OCI-M2 (cell line): ENCODE data around the gene TMEM129.
A peak's percentile ranks its signal among the peaks of the same experiment; 100 is the strongest.

Source experiments
- DNase-seq: peaks from one replicate; lab custom pipeline; 2025; ENCODE audit not compliant: unreplicated experiment; lab: John Stamatoyannopoulos, UW

TMEM129 gene

GRCh38 chr4:1758306-1759121 is 37.4 kb upstream of the TMEM129 start:
- no peak for DNase-seq

DNA sequence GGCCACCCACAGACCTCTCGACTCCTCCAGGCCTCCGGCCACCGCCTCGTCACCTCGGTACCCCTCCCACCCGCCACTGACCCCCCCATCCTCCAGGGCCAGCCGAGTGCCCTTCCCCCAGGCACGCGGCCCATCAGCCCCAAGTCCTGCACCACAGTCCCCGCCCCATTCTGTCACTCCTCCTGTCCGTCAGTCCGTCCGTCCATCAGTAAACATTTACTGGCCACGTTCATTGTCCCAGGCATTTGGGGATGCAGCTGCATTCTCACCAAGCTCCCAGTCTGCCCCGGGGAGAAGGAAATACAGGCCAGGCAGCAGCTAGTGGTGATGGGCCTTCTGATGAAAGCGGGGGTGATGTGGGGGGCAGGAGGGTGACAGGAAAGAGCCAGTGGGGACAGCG is 36.7 kb upstream of the TMEM129 start:
- DNase-seq = no peak

DNA sequence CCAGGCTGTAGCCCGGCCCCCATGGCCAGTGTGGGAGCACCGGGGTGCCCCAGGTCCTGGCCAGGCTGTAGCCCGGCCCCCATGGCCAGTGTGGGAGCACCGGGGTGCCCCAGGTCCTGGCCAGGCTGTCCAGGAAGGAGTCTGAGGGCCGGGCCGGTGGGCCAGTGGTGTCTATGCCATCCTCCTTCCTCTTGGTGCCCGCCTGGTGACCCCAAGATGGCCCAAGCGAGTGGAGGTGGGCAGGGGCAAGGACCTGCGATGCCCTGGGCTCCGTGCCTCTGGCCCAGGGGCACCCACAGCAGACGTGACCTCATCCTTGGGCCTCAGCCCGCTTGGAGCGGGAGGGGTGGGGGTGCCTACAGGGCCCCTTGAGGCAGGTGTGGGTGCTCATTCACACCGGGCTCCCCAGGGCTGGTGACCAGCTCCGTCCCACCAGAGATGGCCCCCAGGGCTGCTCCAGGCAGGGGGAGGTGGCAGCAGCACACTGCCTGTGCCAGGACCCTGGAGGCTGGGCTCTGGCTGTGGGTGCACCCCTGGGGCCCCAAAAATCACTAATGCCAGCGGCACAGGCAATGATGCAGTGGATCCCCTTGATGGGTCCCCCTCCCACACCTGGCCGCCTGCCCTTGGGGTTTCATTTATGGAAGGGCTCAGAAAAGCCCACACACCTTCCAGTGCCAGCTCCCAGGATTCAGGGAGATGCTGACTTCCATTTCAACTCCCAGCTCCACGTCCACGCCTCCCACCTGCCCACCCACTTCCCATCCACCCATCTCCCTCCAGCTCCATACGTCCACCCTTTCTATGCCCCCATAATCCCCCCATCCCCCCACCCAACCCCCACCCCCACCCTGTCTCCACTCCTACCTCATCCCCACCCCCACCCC is 36.0 kb upstream of the TMEM129 start:
- no peak for DNase-seq

GRCh38 chr4:1756079-1756478 is 35.0 kb upstream of the TMEM129 start:
- DNase-seq = no peak

GRCh38 chr4:1755297-1755696 is 34.2 kb upstream of the TMEM129 start:
- DNase-seq = no peak

- DNase-seq = no peak
These were observed 33.2 kb upstream of the TMEM129 start for GRCh38 chr4:1754336-1754735.

DNA sequence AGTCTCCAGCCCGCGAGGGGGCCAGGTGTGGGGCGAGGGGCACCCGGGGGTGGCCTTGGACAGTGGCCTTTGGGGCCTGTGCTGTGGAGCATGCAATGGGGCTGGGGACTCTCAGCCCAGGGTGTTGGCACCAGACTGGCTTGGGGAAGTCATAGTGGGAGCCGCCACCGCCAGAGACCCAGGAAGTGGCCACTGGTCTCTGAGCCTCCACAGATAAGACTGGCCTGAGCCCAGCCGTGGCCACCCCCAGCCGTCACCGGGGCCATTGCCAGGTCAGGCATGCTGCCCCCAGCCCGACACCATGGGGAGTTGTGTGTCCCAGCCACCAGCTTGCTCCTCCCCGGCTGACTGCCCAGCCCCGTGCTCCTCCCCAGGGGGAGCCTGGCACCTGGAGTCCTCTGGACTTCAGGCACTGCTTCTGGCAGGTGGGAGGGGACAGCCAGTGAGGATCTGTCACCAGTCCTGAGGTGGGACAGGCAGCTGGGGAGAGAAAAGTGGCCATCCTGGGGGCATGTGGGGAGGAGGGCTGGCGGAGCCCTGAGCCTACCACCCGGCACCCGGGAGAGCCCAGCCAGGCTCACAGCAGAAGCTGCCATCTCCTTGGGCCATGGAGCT is 32.7 kb upstream of the TMEM129 start:
- no peak for DNase-seq

DNA sequence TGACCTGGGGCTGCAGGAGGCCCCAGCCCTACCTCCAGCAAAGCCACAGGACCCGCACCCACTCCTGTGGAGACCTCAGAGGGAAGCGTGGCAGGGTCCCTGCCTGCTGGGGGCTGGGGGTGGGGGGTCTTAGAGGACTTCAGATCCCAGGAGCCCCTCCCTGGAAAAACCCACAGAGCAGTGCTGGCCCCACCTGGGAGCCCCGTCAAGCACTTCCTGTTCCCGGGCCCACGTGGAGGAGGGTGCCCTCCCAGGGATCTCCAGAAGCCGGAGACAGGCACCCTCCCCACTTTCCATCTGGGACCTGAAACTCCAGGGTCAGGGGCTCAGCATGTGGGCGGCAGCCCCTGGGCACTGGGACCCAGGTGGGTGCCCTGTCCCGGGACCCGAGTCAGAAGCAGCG is 32.2 kb upstream of the TMEM129 start:
- DNase-seq = no peak

DNA sequence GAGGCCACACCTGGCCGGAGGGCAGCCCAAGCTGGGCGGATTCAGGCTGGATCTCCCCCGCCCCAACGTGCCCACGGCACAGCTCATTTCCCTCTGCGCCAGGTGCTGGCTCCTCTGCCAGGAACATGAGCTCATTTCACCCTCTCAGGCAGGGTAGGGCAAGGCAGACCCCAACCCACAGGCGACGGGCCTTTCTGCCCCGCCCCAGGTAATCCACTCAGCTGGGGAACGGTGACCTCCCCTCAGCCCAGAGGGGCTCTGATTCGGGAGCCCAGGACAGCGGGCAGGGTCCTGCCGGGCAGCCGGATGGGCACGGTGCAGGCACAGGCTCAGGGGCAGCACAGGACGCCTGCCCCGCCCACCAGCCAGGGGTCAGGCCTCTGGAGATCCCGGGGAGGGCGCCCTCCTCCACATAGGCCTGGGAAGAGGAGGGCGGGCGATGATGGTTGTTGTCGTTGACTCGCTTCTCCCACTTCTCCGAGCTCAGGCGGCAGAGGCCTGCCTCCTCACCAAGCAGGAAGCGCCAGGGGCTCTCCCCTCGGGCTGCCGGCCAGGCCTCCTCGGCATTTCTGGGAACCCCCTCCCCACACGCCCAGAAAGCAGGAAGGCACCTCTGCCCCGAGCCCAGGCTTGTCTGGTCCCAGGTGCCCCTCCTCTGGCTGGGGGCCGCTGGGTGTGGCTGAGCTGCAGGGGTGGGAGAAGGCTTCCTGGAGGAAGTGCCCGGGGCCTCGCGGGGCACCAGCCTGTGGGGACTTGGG is 31.3 kb upstream of the TMEM129 start:
- DNase-seq = no peak

DNA sequence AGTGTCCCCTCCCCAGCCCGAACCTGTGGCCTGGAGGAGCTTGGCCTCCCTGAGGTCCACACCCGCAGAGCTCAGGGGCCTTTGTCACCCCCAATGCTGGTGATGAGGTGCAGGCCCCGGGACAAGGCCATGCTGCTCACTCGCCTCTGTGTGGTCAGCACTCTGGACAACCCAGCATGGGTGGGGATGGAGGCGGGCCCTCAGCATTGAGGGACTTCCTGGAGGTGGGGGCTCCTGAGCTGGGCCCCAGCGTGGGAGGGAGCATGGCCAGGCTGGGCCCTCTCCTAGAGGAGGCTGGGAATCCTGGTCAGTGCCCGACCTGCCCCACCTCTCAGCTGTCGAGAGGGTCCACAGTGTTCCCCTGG is 30.8 kb upstream of the TMEM129 start:
- no peak for DNase-seq

GRCh38 chr4:1751155-1751918 is 30.2 kb upstream of the TMEM129 start:
- DNase-seq = no peak

GRCh38 chr4:1750381-1751154 is 29.4 kb upstream of the TMEM129 start:
- DNase-seq = no peak

GRCh38 chr4:1749826-1750225 is 28.7 kb upstream of the TMEM129 start:
- no peak for DNase-seq

DNA sequence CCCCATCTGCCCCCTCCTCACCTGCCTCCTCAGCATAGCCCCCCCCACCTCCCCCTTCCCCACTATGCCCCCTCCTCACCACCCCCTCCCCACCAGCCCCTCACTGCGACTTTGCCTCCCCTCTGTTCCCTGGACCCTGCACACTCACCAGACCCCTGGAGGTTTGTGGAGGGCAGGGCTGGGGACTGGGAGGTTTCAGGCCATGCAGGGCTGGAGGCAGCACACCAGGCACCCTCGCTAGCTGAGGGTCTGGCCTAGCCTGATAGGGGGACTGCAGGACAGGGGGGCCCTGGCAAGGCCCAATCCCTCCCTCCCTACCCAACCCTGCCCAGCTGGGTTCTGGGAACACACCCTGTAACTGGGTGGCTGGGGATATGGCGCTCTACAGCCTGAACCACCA is 28.2 kb upstream of the TMEM129 start:
- DNase-seq = no peak

- no peak for DNase-seq
These were observed 27.4 kb upstream of the TMEM129 start for GRCh38 chr4:1748465-1748995.

DNA sequence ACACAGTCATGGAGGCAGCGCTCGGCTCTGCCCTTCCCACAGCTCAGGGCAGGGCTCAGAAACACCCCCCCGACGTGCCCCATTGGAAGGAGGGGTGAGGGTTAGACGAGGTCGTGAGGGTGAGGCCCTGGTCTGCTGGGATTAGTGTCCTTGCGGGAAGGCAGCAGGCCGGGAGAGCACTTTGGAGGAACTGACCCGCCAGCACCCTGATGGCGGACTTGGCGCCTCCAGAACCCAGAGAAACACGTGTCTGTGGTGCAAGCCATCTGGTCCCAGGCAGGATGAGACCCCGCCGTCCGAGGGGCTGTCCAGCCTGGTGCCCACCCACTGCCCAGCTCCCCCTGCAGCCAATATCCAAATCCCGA is 26.5 kb upstream of the TMEM129 start:
- no peak for DNase-seq

DNA sequence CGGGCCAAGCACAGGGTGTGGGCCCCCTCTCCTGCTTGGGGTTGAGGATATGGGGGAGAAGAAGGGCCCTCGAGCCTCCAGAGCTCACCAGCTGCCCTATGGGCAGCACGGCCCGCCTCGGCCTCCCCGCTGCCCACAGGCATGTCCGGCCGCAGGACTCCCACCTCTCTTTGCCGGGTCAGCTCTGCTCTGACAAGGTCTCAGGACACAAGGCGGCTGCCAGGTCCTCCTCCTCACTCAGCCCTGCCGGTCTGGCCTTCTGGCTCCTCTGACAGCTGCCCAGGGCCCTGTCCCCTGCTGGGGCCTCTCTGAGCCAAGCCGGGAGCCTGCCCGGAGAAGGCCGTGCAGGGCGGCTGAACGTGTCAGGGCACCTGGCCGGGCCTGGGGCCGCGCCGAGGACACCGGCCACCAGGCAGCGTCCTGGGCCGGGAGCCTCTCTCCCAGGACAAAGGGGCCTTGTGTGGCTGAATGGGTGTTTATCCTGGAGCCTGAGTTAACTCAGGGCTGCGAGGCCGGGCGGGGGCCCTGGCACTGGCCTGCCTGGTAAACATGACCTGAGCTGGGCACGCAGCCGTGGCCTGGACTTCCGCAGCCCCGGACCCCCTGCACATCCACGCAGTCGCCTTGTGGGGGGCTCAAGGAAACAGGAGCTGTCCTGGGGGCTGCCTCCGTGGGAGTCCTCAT is 25.9 kb upstream of the TMEM129 start:
- no peak for DNase-seq

- DNase-seq = peak; percentile 11
These were observed 25.2 kb upstream of the TMEM129 start for GRCh38 chr4:1746265-1746691.

- no peak for DNase-seq
These were observed 24.6 kb upstream of the TMEM129 start for GRCh38 chr4:1745697-1746096.
